HK-2 (cell line): ENCODE results near the gene GOSR2.

Experiments
- DNase-seq: peaks from one replicate; pipeline ENCODE4 v3.0.0-alpha.2; 2018; ENCODE audit not compliant: unreplicated experiment

Gene GOSR2

DNA sequence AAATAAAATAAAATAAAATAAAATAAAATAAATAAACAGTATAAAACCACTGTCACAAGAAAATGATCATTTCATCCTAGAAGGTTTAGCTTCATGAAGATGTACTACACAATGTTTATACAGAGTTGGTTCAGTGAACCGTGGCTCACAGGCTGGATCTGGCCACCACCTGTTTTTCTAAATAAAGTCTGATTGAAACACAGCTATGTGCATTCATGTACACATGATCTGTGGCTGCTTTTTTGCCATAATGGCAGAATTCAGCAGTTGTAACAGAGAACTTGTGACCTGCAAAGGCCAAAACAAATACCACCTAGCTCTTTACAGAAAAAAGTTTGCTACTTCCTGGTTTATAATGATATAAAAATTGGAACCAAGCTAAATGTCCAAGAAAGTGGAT lies 68.7 kb downstream of the GOSR2 start:
- no peak for DNase-seq
